ENCODE results near the gene VPS8. TPM values are rescaled to one million over a fixed set of nuclear protein-coding genes. Genes with fewer than 3 reads are reported as not detected.

The VPS8 gene
- total and polyA plus RNA-seq, 9 of the 15 experiments (the other 6 are each of a cell fraction or from before 2014, with no cell fraction given) = 7.2 to 41.0 (median 28.3) TPM

GRCh38 chr3:185028121-185028520 is 216.2 kb downstream of the VPS8 start:
- FAIRE-seq (no peak), DNase-seq (ENCODE audit: extremely low read depth in 1 of 4, low spot score in 3 of 4) (no peak), ATAC-seq (no peak)
- no peaks in the 10 kb centered on the region for H3K9me1 ChIP-seq (ENCODE audit: control insufficient read depth, insufficient read depth, low read length)
- H3K4me3 ChIP-seq = no peak overlapping the region
- H3K27ac ChIP-seq (ENCODE audit: extremely low read depth, low read depth, low read length) = no peak overlapping the region
- no peaks in the 10 kb centered on the region for H3K9me3 ChIP-seq (replicated peaks; ENCODE audit: control insufficient read depth, insufficient read depth, low read depth, low read length)
- ChIA-PET CTCF (ENCODE audit: low intra/inter-chr PET ratio) (no interaction called here), POLR2A (no interaction called here)
- no peak overlapping the region for H3K4me2 ChIP-seq (ENCODE audit: insufficient read depth, low read length)
- no peaks in the 10 kb centered on the region for H3K79me2 ChIP-seq (ENCODE audit: control insufficient read depth, insufficient read depth, low read length)
- 54% methylated on average over 3 of the region's 3 CpGs for WGBS (ENCODE audit: insufficient coverage, low coverage, missing lambda C conversion rate)
- H3K4me1 ChIP-seq (replicated peaks in 1 of 2; ENCODE audit: control insufficient read depth in 2 of 2, insufficient read depth in 2 of 2, low read length in 2 of 2) = peaks cover 0 to 12% of the 10 kb centered on the region in 2 experiments; a peak in 3 of 5 replicates
- no TSS peak for BruUV-seq (replicated peaks)
- no peaks in the 10 kb centered on the region for H3K27me3 ChIP-seq (ENCODE audit: control insufficient read depth in 2 of 2, insufficient read depth in 2 of 2, low read length in 2 of 2)
- TF ChIP-seq ZNF277 (CRISPR knock-in tag; IDR thresholded peaks at IDR 0.05; ENCODE audit: borderline replicate concordance) = no peak
- TF ChIP-seq JUN (IDR thresholded peaks at IDR 0.05; ENCODE audit: borderline replicate concordance, low read depth, low read length) = no peak
- no peak for TF ChIP-seq JUN (CRISPR knock-in tag; IDR thresholded peaks at IDR 0.05; ENCODE audit: borderline replicate concordance)
- no peak for TF ChIP-seq AFF4 (CRISPR knock-in tag; IDR thresholded peaks at IDR 0.05)
- TF ChIP-seq RNF219 (CRISPR knock-in tag; IDR thresholded peaks at IDR 0.05) = no peak
- no peak for TF ChIP-seq ATF3 (IDR thresholded peaks at IDR 0.05)
- TF ChIP-seq ATF3 (CRISPR knock-in tag; conservative IDR thresholded peaks at IDR 0.05) = no peak
- no peak for TF ChIP-seq ID3 (CRISPR knock-in tag; IDR thresholded peaks at IDR 0.05)
- TF ChIP-seq ID3 (tag; IDR thresholded peaks at IDR 0.05) = no peak
- H2AFZ ChIP-seq (ENCODE audit: low read depth, low read length) = no peak overlapping the region
- no peaks in the 10 kb centered on the region for H4K20me1 ChIP-seq (replicated peaks; ENCODE audit: control insufficient read depth, insufficient read depth, low read length)
- 0 out of 3 replicates have a peak, but pooled peaks cover 3% of the 10 kb centered on the region for H3K36me3 ChIP-seq (ENCODE audit: control insufficient read depth, insufficient read depth, low read length)
- in situ Hi-C loops (cut with MboI) = no loop called here
- intact Hi-C loops (cut with micrococcal nuclease) = no loop called here
- H3K9ac ChIP-seq (ENCODE audit: insufficient read depth in 1 of 2, low read depth in 2 of 2, low read length in 2 of 2) = no peak overlapping the region

Data from K562 (cell line).